WTC11 (cell line): ENCODE data around the gene SH3GL1.

Experiments used
- AFF4 ChIP-seq: sonication (generic); formaldehyde crosslinking; IDR thresholded peaks from 2 replicates; pipeline ENCODE4 v1.8.1; 2023; ENCODE audit warnings: mild to moderate bottlenecking, missing genetic modification reagents, borderline replicate concordance
- CREB1 ChIP-seq: sonication (generic); formaldehyde crosslinking; IDR thresholded peaks from 2 replicates; pipeline ENCODE4 v1.8.0; 2023; ENCODE audit warnings: mild to moderate bottlenecking, missing genetic modification reagents
- CTCF ChIP-seq: fragments of 200-600 bp; IDR thresholded peaks from 2 replicates; pipeline ENCODE4 v1.8.0; 2022; ENCODE audit warnings: antibody characterized with exemption
- SP1 ChIP-seq: sonication (generic); formaldehyde crosslinking; conservative IDR thresholded peaks from 2 replicates; pipeline ENCODE4 v1.8.1; 2022; ENCODE audit warnings: missing genetic modification reagents
- USF2 ChIP-seq: sonication (generic); formaldehyde crosslinking; IDR thresholded peaks from 2 replicates; pipeline ENCODE4 v1.8.1; 2023; ENCODE audit warnings: mild to moderate bottlenecking, missing genetic modification reagents, moderate library complexity
- ZBTB43 ChIP-seq: sonication (generic); formaldehyde crosslinking; IDR thresholded peaks from 2 replicates; pipeline ENCODE4 v1.8.1; 2023; ENCODE audit warnings: mild to moderate bottlenecking, missing genetic modification reagents
- ZNF232 ChIP-seq: sonication (generic); formaldehyde crosslinking; IDR thresholded peaks from 2 replicates; pipeline ENCODE4 v1.8.0; 2022; ENCODE audit warnings: mild to moderate bottlenecking, missing genetic modification reagents
- ZNF281 ChIP-seq: sonication (generic); formaldehyde crosslinking; IDR thresholded peaks from 2 replicates; pipeline ENCODE4 v1.8.0; 2023; ENCODE audit warnings: mild to moderate bottlenecking, missing genetic modification reagents
- ZNF671 ChIP-seq: fragments of 250-450 bp; sonication (Bioruptor Pico); IDR thresholded peaks from 2 replicates; pipeline ENCODE4 v1.8.0; 2021; ENCODE audit warnings: mild to moderate bottlenecking

GRCh38 chr19:4415352-4415751 lies 15.0 kb upstream of the SH3GL1 start:
- TF ChIP-seq CTCF, result no peak
- no peak for TF ChIP-seq SP1 (CRISPR knock-in tag)
- no peak for TF ChIP-seq ZNF281
- no peak for TF ChIP-seq ZNF232
- TF ChIP-seq CREB1, result no peak
- TF ChIP-seq ZNF671 (CRISPR knock-in tag), result no peak
- no peak for TF ChIP-seq AFF4 (CRISPR knock-in tag)
- no peak for TF ChIP-seq USF2 (CRISPR knock-in tag)
- TF ChIP-seq ZBTB43 (CRISPR knock-in tag), result no peak
